AG09309 (cell line): ENCODE measurements around the gene NKX1-1.

Source experiments
- DNase-seq: peaks from one replicate; pipeline ENCODE4 v3.0.0-alpha.2; 2010; ENCODE audit warnings: low read depth
- H3K4me3 ChIP-seq: 2 replicates; pipeline ENCODE4 v1.5.1; 2011; ENCODE audit warnings: mild to moderate bottlenecking, low read depth, low read length, moderate library complexity; ENCODE audit not compliant: control insufficient read depth
- TF ChIP-seq, protein P1 (sequence below): IDR thresholded peaks from 2 replicates; pipeline ENCODE4 v1.5.1; 2011; ENCODE audit warnings: mild to moderate bottlenecking, low read depth, low read length, inconsistent platforms; ENCODE audit not compliant: insufficient read depth, control insufficient read depth; ENCODE audit errors: missing control alignments

The NKX1-1 gene

DNA sequence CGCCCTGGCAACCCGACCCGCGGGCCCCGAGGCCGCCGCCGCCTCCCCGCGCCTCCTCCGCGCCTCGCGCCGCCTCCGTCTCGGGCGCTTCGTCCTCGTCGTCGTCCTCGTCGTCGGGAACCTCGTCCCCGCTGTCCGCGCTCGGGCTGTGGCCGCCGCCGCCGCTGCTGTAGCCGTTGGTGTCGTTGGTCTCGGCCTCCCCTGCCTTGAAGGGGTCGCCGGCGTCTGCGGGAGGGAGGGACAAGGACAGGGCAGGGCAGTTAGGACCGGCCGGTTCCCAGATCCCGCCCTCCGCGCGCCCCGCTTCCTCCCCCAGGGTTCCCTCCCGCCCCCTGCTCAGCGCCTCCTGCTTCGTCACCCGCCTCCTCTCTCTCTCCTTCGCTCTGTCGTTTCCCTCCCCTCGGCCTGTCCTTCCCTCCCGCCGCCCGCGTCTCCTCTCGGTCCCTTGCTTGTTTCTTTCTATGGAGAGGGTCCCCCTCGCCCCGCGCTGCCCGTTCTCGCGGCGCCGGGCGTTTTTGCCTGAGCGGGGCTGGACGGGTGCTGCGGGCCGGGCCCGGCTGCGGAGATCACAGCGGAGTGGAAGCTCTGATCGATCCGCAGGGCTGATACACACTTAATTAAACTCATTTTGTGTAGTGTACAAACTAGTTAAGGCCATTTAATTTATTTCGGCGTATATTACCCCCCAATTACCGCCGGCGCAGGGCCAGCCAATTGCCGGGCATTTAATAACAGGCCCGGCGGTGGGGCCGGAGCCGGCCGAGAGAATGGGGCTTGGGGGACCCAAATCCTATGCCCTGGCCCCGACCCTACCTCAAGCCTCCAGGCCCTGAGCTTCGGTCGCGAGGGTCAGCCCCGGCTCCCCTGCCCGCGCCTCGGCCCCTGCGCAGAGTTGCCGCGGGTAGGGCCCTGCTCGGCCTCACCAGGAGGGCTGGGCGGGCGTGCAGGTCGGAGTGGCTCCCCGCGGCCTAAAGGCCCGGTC is 2.4 kb downstream of the NKX1-1 start:
- DNase-seq: no peak
- TF ChIP-seq, protein P1, sequence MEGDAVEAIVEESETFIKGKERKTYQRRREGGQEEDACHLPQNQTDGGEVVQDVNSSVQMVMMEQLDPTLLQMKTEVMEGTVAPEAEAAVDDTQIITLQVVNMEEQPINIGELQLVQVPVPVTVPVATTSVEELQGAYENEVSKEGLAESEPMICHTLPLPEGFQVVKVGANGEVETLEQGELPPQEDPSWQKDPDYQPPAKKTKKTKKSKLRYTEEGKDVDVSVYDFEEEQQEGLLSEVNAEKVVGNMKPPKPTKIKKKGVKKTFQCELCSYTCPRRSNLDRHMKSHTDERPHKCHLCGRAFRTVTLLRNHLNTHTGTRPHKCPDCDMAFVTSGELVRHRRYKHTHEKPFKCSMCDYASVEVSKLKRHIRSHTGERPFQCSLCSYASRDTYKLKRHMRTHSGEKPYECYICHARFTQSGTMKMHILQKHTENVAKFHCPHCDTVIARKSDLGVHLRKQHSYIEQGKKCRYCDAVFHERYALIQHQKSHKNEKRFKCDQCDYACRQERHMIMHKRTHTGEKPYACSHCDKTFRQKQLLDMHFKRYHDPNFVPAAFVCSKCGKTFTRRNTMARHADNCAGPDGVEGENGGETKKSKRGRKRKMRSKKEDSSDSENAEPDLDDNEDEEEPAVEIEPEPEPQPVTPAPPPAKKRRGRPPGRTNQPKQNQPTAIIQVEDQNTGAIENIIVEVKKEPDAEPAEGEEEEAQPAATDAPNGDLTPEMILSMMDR: no peak
- no peak overlapping the region for H3K4me3 ChIP-seq

DNA sequence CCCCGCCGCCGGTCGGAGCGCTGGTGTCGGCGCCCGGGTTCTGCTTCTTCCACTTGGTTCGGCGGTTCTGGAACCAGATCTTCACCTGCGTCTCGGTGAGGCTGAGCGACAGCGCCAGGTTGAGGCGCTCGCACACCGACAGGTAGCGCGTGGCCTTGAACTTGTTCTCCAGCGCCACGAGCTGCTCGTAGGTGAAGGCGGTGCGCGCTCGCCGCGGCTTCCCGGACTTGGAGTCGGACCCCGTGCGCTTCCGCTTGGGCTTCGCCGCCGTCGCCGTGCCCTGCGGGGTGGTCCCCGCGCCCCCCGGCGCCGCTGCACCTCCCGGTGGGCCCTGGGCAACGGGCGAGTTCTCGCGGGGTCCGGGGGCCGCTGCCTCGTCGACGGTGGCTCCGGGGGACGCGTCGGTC is 3.1 kb downstream of the NKX1-1 start:
- DNase-seq: no peak
- TF ChIP-seq, protein P1: no peak
- no peak overlapping the region for H3K4me3 ChIP-seq

DNA sequence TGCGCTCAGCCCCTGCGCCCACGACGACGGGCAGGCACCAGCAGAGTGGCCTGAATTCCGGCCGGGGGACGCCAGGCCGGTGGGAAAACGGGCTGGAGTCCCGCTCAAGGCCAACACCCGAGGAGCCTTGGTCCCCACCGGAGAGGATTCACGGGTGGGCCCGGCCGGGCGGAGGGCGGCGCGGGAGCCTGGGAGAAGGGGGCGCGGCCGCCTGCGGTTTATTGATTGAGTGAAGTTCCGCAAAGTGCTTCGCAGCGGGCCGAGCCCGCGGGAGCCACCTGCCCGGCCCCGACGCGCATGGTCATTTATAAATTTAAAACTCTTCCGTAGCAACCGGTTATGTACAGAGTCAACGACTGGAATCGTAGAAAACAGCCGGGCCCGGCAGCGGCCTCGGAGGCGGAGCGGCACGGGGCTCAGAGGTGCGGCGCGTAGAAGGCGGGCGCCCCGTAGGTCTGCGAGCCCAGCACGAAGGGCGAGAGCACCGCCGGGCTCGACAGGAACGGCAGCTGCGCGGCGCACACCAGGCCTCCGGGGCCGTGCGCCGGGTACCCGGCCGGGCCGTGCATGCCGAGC is 3.6 kb downstream of the NKX1-1 start:
- DNase-seq: no peak
- TF ChIP-seq, protein P1: no peak
- H3K4me3 ChIP-seq: no peak overlapping the region

DNA sequence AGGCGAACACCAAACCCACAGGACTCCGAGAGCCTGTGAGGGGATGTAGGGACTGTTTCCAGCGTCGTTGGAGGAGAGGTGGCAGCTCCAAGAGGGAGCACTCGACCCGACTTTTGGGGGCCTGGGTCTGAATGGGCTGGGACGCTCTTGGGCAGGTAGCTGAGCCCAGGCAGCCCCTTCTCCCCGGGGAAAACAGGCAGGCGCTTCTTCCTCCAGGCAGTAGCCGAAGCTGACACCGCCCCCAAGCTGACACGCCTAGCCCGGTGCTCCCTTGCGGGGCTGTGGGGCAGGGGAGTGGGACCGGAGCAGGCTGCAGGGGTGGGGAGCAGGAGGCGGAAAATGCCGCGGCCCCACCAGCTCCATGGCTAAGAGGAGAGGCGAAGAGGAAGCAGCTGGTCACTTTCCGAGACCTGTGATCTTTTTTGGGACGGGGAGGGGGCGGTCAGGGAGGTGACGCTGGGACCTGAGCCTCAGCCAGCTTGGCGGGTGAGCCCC is 4.2 kb downstream of the NKX1-1 start:
- no peak for DNase-seq
- no peak overlapping the region for H3K4me3 ChIP-seq
- TF ChIP-seq, protein P1: no peak

DNA sequence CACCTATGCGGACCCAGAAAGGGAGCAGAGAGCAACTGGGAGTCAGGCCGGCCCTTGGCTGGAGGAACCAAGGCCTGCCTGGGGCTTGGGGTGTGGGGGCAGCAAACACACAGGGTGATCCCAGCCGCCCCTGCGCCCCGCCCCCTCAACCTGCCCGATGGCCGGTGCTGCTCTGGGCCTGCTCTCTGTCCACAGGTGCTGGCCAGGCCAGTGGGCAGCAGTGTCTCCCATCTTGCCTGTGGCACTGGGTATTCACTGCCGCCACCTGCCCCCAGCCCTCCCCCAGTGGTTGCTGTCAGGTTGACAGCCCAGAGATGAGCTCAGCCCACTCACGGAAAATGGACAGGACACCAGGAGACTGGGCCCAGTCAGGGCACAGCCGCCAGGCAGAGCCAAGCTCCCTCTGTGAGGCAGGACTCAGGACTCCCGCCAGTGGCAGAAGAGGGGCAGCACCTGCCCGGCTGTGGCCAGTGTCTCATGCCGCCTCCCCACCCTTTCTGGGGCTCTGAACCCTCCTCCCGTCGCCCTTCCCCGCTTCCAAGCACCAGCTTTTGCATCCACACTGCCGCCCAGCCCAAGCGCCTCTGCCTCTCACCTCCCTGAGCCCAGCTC is 4.7 kb downstream of the NKX1-1 start:
- TF ChIP-seq, protein P1: no peak
- no peak for DNase-seq
- no peak overlapping the region for H3K4me3 ChIP-seq

DNA sequence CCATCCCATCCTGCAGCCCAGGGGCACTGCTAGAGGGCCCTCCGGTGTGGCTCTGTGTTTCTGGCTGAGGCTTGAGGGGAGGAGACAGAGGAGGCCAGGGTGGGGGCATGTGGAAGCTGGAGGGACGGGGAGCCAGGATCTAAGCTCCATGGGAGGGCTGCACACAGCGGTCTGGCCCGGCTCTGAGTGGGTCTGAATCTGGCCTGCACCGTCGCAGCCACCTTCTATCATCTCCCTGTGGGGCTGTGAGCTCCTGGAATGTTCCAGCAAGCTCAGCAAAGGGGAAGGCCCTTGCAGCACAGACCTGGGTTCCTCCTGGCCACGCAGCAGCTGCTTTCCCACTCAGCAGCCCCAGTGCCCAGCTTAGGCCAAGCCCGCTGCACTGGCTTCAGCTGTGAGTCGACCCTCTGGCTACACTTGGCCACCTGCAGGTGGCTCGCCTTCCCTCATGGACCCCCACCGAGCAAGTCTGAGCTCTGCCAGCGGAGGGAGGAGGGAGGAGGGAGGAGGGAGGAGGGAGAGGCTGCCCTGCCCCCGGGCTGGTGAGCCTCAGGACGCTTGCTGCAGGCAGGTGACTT is 5.3 kb downstream of the NKX1-1 start:
- H3K4me3 ChIP-seq: no peak overlapping the region
- DNase-seq: no peak
- TF ChIP-seq, protein P1: no peak
